ENCODE data around the gene DNAI1.

The DNAI1 gene

GRCh38 chr9:34493972-34494535 lies 35.4 kb downstream of the DNAI1 start:
- DNase-seq = peak; percentile 6

- no peak for DNase-seq
These were observed 37.6 kb downstream of the DNAI1 start for GRCh38 chr9:34496149-34496712.

DNA sequence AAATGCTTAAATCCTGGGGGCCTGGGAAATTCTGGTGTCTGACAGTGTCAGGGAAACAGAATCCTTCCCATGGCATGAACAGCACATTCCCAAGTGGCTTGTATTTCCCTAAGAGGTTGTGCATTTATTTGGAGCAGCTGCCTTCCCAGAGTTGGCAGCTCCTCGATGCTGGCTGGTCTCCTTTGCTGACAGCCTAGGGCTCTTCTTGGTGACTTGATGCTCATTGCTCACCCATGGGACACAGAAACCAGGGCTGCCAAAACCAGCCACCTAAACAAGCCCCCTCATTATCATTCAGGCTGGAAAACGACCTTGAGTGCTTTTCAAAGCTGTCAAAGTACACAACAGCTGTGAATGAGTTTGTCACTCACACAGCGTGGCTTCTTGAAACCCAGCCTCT lies 39.9 kb downstream of the DNAI1 start:
- no peak for DNase-seq

- DNase-seq = no peak
These were observed 40.5 kb downstream of the DNAI1 start for GRCh38 chr9:34499076-34499475.

DNA sequence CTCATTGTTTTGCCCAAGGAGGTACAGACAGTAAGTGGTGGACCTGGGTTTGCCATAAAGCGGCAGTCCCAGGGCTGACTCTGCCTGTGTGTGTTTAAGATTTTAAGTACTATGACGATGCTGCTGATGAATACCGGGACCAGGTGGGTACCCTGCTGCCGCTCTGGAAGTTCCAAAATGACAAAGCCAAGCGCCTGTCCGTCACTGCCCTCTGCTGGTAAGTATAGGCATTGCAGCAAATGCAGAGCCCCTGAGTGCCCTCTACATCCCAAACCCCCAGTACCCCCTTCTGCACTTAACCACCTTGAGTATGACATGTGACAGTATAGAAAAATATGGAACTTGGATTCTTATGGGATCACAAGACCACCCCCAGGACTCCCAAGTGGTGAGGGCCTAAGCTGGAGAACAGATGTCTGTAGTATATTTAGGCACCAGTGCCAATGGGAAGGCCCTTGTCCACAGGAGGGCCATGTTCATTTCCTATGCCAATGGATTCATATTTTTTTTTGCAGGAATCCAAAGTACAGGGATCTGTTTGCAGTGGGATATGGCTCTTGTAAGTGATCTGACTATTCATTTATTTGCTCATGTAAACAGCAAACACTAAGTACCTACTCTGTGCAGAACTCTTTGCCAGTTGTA lies 42.1 kb downstream of the DNAI1 start:
- peak; percentile 74 for DNase-seq

DNA sequence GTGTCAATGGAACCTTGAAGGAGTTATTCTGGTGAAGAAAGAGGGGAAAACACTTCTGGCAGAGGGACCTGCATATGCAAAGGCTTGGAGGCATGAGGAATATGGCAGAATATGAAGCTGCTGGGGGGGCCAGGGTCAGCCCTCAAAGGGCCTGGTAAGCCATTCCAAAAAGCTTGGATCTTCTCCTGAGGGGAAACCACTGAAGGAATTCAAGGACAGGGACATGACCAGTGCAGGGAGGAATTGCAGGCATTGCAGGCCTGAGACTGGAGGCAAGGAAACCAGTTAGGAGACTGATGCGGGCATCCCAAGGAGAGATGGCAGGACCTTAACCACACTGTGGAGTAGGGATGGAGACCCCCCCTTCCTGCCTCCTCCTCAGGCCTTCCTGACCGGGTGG lies 42.8 kb downstream of the DNAI1 start:
- DNase-seq = no peak

- DNase-seq = no peak
These were observed 43.4 kb downstream of the DNAI1 start for GRCh38 chr9:34501889-34502425.

- DNase-seq = no peak
These were observed 43.9 kb downstream of the DNAI1 start for GRCh38 chr9:34502471-34502870.

GRCh38 chr9:34502891-34503290 lies 44.3 kb downstream of the DNAI1 start:
- no peak for DNase-seq

- no peak for DNase-seq
These were observed 44.8 kb downstream of the DNAI1 start for GRCh38 chr9:34503406-34503805.

GRCh38 chr9:34505370-34506120 lies 46.9 kb downstream of the DNAI1 start:
- no peak for DNase-seq

DNA sequence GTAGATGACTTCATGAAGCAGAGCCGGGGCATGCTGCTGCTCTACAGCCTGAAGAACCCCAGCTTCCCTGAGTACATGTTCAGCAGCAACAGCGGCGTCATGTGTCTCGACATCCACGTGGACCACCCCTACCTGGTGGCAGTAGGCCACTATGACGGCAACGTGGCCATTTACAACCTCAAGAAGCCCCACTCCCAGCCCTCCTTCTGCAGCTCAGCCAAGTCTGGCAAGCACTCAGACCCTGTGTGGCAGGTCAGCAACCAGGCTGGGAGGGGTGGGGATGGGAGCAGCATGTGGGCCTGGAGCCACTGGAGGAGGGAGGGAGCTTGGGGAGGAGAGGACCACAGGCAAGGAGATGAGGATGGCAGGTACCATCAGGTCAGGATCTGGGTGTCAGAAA lies 48.0 kb downstream of the DNAI1 start:
- no peak for DNase-seq

DNA sequence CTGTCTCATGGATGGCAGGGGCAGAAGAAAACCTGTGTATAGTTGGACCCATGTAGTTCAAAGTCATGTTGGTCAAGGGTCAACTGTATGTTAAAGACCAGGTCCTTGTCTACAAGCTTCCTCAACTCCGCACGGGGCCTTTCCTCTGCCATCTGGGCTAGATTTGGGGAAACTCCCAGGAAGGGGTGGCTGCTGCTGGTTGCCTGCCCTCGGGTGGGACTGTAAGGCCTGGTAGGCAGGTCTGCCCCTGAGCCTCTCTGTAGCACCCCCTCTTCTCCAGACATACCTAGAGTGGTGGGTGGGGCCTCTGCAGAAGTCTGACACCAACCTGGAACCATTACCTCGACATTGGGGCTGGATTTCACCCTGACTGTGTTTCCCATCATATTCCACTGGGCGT lies 49.0 kb downstream of the DNAI1 start:
- DNase-seq = no peak

- DNase-seq = no peak
These were observed 49.4 kb downstream of the DNAI1 start for GRCh38 chr9:34507966-34508365.

GRCh38 chr9:34508463-34508862 lies 49.9 kb downstream of the DNAI1 start:
- no peak for DNase-seq

- DNase-seq = no peak
These were observed 50.3 kb downstream of the DNAI1 start for GRCh38 chr9:34508951-34509350.

DNA sequence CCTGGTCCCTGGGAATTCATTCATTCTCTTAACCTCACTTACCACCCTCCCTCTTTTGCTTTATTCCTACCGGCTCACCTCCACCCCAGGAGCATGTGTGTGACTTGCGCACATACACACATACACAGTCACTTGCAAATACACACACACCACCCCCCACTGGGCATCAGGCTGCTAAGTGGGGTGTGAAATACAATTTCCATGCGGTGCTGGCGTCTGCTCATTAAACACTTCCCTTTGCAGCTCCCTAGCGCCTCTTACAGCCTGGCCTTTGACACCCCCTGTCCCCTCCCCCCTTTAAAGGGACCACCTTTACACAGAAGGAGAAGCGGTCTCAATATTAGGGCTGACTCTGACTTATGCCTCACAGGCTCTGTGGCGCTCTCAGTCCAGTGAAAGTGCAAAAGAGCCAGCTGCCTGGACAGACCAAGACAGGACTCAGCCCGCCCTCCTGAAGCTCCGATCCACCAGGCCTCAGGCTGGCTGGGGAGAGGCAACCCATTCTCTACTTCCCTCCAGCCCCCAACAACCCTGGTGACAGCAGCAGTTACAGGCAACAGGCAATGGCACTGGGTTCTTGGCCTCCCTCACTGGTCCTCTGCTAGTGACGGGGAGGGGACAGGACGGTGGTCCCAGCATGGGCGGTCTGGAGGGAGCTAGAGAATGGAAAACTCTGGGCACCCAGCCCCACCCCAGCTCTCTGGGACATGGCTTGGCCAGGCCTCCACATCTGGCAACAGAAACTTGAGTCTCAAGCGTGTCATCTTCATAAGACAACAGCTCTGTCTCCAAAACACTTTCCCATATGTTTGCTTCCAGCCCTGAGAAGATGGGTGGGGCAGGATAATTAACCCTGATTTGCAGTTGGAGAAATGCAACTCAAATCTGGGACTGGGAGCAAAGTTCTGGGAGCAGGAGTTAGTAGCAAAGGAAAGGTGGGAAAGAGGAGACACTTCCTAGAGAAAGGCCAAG lies 52.2 kb downstream of the DNAI1 start:
- DNase-seq = no peak

DNA sequence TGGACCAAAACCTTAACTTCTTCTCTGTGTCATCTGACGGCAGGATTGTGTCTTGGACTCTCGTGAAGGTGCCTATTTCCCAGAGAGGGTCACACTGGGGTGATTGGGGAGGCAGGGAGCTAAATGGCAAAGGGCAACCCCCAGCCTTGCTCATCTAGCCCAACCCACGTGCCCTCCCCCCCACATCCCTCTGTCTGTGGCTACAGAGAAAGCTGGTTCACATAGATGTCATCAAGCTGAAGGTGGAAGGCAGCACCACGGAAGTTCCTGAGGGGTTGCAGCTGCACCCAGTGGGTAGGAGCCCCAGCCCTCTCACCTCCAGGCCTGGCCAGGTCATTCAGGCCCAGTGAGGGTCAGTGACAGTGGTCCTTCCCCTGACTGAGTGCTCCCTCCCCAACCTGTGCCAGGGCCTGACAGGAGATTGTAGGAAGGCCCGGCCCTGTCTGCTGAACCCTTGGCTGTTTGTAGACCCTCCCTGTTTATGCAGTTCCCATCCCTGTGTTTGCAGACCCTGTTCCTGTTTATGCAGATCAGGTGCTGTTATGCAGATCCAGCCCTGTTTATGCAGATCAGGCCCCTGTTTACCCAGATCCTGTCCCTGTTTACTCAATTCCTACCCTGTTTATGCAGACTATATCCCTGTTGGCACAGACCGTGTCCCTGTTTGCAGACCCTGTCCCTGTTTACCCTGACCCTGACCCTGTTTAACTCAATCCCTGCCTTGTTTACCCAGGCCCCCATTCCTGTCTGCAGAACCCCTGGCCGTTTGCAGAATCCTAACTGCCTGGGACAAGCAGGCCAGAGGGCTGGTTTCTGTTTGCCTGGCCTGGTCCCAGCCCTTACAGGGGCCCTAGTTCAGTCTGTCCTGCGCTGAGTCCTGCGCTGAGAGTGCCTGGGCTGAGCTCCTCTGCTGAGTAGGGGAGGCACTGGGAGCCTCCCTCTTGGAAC lies 53.8 kb downstream of the DNAI1 start:
- no peak for DNase-seq

DNA sequence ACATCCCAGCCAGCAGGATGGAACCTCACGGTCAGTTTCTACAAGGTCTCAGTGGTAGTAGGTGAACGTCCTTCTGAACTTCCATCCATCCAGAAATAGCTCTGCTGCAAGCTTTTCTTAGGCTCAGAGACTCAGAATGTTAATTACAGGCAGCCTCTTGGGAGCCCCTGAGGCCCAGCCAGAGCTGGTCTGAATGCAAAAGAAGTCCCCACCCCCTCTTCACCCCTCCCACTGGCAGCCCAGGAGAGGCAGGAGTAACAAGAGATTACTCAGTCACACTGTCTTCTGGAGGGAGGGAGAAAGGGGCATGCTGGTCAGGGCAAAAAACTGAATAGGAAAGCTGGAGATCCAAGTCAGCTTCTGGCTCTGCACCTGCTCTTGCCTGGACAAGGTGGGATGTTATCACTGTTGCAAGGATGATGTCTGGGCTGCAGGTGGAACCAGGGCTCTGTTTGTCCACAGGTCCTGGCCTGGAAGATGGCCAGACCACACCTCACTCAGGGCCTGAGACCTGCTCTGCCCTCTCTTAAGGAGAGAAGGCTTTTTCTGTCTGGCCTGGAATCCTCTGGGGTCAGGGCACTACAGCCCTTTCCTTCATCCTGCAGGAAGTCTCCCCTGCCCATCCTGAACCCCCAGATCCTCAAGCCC lies 55.1 kb downstream of the DNAI1 start:
- DNase-seq = no peak

DNA sequence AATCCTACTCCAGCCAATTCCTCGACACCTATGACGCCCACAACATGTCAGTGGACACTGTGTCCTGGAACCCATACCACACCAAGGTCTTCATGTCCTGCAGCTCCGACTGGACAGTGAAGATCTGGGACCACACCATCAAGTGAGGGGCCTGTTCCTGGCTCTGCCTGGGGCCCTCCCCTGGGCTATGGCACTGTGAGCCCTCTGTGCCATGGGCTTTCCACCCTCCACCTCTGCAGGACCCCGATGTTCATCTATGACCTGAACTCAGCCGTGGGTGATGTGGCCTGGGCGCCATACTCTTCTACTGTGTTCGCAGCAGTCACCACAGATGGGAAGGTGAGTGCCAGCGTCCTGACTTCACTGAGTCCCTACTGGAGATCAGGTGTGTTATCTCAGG lies 55.8 kb downstream of the DNAI1 start:
- no peak for DNase-seq

- DNase-seq = no peak
These were observed 56.2 kb downstream of the DNAI1 start for GRCh38 chr9:34514816-34515215.

Measured in CD4-positive, alpha-beta T cell treated with Interleukin-4 for 4 hours (primary cell).